GM10266 (cell line): ENCODE data around the gene RCHY1.

Experiments
- DNase-seq: peaks from one replicate; pipeline ENCODE4 v3.0.0; 2012; ENCODE audit errors: extremely low spot score
- TF ChIP-seq, protein P1 (sequence below): IDR thresholded peaks from 2 replicates; pipeline ENCODE4 v1.5.1; 2012; ENCODE audit warnings: mild to moderate bottlenecking, low read depth; ENCODE audit not compliant: control insufficient read depth, insufficient read depth; ENCODE audit errors: missing control alignments

The RCHY1 gene

DNA sequence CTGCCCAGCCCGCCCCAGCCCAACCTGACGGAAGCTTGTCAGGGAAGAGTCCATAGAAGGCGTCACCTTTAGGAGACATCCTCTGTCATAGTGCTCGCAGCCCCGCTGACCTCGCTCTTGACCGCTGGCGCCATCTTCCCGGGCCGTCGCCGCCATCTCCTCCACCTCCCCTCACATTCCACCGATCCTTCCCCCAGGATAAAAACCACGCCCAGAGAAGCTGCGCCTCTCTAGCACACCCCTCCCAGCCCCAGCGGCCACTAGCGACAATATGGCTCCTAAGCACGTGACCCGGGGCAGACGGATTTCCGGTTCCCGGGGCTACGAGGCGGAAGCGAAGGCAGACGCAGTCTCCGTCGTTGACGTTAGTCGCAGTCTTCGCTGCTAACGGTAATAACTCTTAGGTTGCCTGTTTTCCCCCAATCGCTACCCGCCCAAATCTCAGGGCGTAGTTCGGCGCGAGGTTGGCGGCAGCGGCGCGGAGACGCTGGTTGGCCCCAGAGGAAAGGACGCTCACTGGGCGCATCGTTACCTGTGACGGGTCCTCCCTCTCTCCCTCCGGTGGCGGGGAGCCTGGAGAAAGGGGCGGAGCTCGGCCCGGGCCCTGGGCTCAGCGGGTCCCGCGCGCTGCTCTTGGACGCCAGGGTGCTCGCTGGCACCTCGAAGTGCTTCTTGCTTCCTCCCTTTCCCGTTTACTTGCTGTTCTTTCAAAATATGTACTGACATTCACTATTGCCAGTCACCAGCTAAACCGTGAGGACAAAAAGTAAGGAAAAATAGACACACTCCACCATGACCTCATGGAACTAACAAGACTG is at the start of gene RCHY1, which contains the start of gene THAP6:
TSS of gene RCHY1 (minus strand) at position 273 of the 818 bp plus-strand sequence. CDS start at position 156, 117 bp downstream.
TSS of gene THAP6 (plus strand) at position 343 of the 818 bp plus-strand sequence. CDS start 980 bp downstream, outside the sequence.
- TF ChIP-seq, protein P1, sequence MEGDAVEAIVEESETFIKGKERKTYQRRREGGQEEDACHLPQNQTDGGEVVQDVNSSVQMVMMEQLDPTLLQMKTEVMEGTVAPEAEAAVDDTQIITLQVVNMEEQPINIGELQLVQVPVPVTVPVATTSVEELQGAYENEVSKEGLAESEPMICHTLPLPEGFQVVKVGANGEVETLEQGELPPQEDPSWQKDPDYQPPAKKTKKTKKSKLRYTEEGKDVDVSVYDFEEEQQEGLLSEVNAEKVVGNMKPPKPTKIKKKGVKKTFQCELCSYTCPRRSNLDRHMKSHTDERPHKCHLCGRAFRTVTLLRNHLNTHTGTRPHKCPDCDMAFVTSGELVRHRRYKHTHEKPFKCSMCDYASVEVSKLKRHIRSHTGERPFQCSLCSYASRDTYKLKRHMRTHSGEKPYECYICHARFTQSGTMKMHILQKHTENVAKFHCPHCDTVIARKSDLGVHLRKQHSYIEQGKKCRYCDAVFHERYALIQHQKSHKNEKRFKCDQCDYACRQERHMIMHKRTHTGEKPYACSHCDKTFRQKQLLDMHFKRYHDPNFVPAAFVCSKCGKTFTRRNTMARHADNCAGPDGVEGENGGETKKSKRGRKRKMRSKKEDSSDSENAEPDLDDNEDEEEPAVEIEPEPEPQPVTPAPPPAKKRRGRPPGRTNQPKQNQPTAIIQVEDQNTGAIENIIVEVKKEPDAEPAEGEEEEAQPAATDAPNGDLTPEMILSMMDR, result no peak
- peak; percentile 70 for DNase-seq

DNA sequence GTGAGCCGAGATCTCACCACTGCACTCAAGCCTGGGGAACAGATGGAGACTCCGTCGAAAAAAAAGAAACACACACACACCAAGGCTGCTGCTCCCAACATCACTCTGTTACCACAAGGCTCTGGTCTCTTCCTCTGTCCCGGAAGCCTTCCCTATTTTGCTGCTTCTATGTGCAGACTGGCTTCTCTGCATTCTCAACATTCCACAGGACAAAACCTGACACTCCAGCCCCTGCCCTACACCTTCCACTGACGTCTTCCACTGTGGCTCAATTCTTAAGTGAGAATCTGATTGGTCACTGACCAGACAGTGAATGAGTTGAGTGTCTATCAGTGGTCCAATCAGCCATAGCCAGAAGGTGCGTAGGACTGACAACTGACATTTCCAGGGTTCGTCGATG is 47.6 kb upstream of the RCHY1 start:
- TF ChIP-seq, protein P1, result no peak
- DNase-seq, result no peak

DNA sequence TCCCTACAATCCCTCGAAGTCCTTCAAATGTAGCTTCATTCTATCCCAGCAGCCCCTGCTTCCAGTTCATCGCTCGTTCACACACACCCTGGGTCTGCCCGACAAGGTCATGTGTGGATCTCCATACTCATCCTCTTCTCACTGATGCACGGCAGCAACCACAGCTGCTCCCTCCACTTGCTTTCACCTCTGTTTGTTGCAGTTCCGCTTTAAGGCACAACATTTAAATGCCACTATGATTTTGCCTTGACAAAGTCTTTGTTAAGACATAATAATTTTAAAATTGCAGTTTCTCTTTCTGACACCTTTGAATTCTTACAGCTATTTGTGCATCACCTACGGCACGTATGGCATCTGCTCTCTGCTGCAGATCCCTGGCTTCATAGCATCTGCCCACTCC is 43.5 kb upstream of the RCHY1 start:
- no peak for DNase-seq
- TF ChIP-seq, protein P1, result no peak

DNA sequence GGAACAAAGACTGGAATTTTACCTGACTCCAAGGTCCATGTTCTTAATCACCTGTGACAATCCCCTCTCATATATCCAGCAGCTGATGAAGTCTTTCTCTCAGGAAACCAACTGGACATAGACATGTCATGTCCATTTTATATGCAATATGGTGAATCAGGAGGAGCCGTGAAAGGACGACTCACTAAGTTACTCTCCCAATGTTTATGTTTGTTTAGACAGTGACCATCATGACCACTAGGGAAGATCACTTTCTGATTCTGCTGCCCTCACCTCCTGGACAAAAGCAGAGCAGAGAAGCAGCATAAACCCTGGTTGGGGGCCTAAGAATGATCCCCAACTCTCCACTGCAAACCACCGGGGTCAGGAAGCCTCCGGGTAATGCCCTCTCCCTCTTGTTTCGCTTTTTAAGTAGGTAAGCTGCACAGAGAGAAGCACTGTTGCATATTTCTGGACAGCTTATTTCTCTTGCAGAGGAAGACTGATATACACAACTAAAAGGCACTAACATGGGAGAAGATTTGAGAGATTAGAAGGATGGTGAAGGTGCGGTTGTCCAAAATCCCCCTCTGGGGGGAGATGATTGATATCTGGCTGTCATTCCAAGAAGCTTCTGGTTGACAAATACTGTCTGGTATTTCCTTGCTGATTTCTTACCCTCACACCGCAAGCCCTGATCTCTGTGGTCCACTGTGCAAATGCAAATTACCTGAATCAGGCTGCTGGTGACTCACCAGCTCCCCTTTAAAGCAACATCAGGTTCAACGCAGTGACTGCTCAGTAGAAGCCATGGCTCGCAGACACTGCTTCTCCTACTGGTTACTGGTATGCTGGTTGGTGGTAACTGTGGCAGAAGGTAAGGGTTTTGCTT is 41.3 kb upstream of the RCHY1 start, which contains the start of gene ODAPH:
TSS of gene ODAPH (plus strand) at position 773 of the 871 bp plus-strand sequence. CDS start at position 790, 17 bp downstream.
- TF ChIP-seq, protein P1, result no peak
- DNase-seq, result peak; percentile 10

DNA sequence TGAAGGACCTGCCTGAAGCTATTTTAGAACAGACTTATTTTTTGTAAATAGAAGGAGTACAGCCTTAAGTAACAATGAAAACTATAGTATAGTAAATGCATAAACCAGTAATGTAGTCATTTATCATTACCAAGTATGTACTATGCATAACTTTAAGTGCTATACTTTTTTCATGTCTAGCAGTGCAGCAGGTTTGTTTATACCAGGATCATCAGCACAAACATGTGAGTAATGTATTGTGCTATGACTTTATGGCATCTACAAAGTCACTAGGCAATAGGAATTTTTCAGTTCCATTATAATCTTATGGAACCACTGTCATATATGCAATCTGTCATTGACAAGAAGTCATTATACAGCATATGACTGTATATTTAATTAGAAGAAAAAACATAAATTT is 38.2 kb upstream of the RCHY1 start:
- TF ChIP-seq, protein P1, result no peak
- DNase-seq, result no peak

DNA sequence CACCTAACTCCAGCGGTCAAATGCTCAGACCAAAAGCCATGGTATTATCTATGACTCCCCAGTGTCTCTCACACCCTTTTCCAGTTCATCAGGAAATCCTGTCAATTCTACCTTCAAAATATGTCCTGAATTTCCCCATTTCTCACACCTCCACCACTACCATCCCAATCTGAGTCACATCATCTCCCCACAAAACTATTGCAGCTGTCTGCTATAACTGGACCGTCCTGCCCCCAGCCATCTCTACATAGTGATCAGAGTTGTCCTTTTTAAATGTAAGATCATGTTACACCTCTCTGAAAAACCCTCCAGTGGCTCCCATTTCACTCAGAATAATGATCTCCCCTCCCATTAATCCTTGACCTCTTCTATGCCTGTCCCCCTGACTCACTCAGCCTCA is 34.8 kb upstream of the RCHY1 start:
- no peak for DNase-seq
- TF ChIP-seq, protein P1, result no peak
